CD8-positive, alpha-beta memory T cell (primary cell): ENCODE data around the gene FDPS. TPM values are rescaled to one million over a fixed set of nuclear protein-coding genes. Genes with fewer than 3 reads are reported as not detected.

Source experiments
- CTCF ChIA-PET: fragments of 350-600 bp; sonication (Branson Sonifier 250); formaldehyde crosslinking; loops from one replicate; lab custom pipeline; 2021; ENCODE audit warnings: antibody characterized with exemption; lab: Charles Lee
- POLR2A ChIA-PET: fragments of 350-600 bp; sonication (Branson Sonifier 250); formaldehyde crosslinking; loops from one replicate; lab custom pipeline; 2021; ENCODE audit warnings: antibody characterized with exemption; lab: Charles Lee
- DNase-seq, 5 donors: peaks; one replicate each; pipeline versions ENCODE4 v3.0.0 to v3.0.0-alpha.2; 2020 to 2022; ENCODE audit warnings: mixed read lengths in 1 of 5
- H3K27ac ChIP-seq: one replicate; pipeline ENCODE4 v1.7.0; 2013; ENCODE audit warnings: low read depth, mild to moderate bottlenecking, low read length, moderate library complexity
- H3K27me3 ChIP-seq: 2 replicates; pipeline ENCODE4 v1.7.0; 2013; ENCODE audit warnings: low read length, mild to moderate bottlenecking; ENCODE audit not compliant: insufficient read depth, poor library complexity, severe bottlenecking
- H3K36me3 ChIP-seq: 2 replicates; pipeline ENCODE4 v1.7.0; 2013; ENCODE audit warnings: mild to moderate bottlenecking, low read length, moderate library complexity; ENCODE audit not compliant: insufficient read depth
- H3K4me1 ChIP-seq: 2 replicates; pipeline ENCODE4 v1.7.0; 2013; ENCODE audit warnings: mild to moderate bottlenecking, low read length, moderate library complexity; ENCODE audit not compliant: insufficient read depth
- H3K4me3 ChIP-seq: 2 replicates; pipeline ENCODE4 v1.7.0; 2013; ENCODE audit warnings: mild to moderate bottlenecking, low read length
- H3K9me3 ChIP-seq: 2 replicates; pipeline ENCODE4 v1.7.0; 2013; ENCODE audit warnings: mild to moderate bottlenecking, low read length
- H3K27ac Mint-ChIP-seq, 8 donors: one replicate each; pipeline ENCODE4 v1.8.0; 2020 to 2021; ENCODE audit warnings: mixed read lengths in 8 of 8, mild to moderate bottlenecking in 6 of 8, inconsistent platforms in 3 of 8, moderate library complexity in 3 of 8
- H3K27me3 Mint-ChIP-seq, 2 donors: one replicate each; pipeline ENCODE4 v1.8.0; 2020 to 2021; ENCODE audit warnings: mixed read lengths in 2 of 2, mild to moderate bottlenecking in 1 of 2, moderate library complexity in 1 of 2
- H3K36me3 Mint-ChIP-seq, 3 donors: one replicate each; pipeline ENCODE4 v1.8.0; 2020 to 2021; ENCODE audit warnings: mixed read lengths in 3 of 3, inconsistent platforms in 1 of 3, mild to moderate bottlenecking in 1 of 3
- H3K4me1 Mint-ChIP-seq, 3 donors: one replicate each; pipeline ENCODE4 v1.8.0; 2020 to 2021; ENCODE audit warnings: mixed read lengths in 3 of 3, inconsistent platforms in 1 of 3, mild to moderate bottlenecking in 1 of 3
- H3K4me3 Mint-ChIP-seq, 7 donors: one replicate each; pipeline ENCODE4 v1.8.0; 2020 to 2021; ENCODE audit warnings: mixed read lengths in 7 of 7, mild to moderate bottlenecking in 6 of 7, moderate library complexity in 4 of 7, inconsistent platforms in 2 of 7
- H3K9me3 Mint-ChIP-seq, 5 donors: one replicate each; pipeline ENCODE4 v1.8.0; 2020 to 2022; ENCODE audit warnings: mixed read lengths in 5 of 5, mild to moderate bottlenecking in 3 of 5, moderate library complexity in 2 of 5, inconsistent platforms in 1 of 5
- polyA plus RNA-seq: library from polyadenylated mRNA; unstranded; fragments of 300-500 nt; fragmentation: Illumina TruSeq; gene quantifications from one replicate; pipeline ENCODE4 v1.2.3, GENCODE V29; 2021
- total RNA-seq, 2 experiments: library from RNA; stranded (reverse); gene quantifications; one replicate each; pipeline ENCODE4 v1.2.3, GENCODE V29; 2021

FDPS gene
- total and polyA plus RNA-seq, 3 experiments from 2014 or later, result 126 to 199 (median 194) TPM

DNA sequence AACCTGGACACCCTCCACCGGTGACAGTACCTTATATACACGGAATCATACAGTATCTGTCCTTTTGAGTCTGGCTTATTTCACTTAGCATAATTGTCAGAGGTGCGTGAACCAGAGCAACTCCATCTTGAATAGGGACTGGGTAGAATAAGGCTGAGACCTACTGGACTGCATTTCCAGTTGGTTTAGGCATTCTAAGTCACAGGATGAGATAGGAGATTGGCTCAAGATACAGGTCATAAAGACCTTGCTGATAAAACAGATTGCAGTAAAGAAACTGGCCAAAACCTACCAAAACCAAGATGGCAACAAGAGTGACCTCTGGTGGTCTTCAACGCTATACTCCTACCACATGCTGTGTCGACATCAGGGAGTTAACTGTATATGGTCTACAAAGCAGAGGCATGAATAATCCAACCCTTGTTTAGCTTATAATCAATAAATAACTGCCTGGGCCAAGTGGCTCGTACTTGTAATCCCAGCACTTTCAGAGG lies 1.4 kb upstream of the FDPS start:
- no peaks in the 10 kb centered on the region for H3K36me3 ChIP-seq
- DNase-seq, result no peak
- ChIA-PET POLR2A (interaction anchor here (1.5 to 1.9 kb wide), 2 partner anchors 14 to 34 kb away, joined by 3 to 11 read pairs; partner anchors contain the start of genes CLK2 and RUSC1), CTCF (interaction anchor here (0.9 to 2.5 kb wide), 5 partner anchors 7 to 277 kb away, joined by 3 to 23 read pairs (median 4); no protein-coding TSS in a partner anchor)
- Mint-ChIP-seq H3K27me3 (peaks cover 2 to 5% of the 10 kb centered on the region in 2 donors), H3K4me3 (peak overlapping the region; percentile 5 to 59 (median 15)), H3K36me3 (peaks cover 0 to 26% (median 1%) of the 10 kb centered on the region in 3 donors), H3K9me3 (peaks cover 0 to 1% (median 0%) of the 10 kb centered on the region in 5 donors), H3K27ac (peak overlapping the region in 7 of 8 donors; percentile 54 to 99 (median 85)), H3K4me1 (peaks cover 20 to 34% (median 31%) of the 10 kb centered on the region in 3 donors)
- H3K4me3 ChIP-seq, result peak overlapping the region; percentile 94
- peak overlapping the region; percentile 93 for H3K27ac ChIP-seq
- peaks cover 24% of the 10 kb centered on the region for H3K4me1 ChIP-seq
- no peaks in the 10 kb centered on the region for H3K27me3 ChIP-seq
- H3K9me3 ChIP-seq, result no peaks in the 10 kb centered on the region

DNA sequence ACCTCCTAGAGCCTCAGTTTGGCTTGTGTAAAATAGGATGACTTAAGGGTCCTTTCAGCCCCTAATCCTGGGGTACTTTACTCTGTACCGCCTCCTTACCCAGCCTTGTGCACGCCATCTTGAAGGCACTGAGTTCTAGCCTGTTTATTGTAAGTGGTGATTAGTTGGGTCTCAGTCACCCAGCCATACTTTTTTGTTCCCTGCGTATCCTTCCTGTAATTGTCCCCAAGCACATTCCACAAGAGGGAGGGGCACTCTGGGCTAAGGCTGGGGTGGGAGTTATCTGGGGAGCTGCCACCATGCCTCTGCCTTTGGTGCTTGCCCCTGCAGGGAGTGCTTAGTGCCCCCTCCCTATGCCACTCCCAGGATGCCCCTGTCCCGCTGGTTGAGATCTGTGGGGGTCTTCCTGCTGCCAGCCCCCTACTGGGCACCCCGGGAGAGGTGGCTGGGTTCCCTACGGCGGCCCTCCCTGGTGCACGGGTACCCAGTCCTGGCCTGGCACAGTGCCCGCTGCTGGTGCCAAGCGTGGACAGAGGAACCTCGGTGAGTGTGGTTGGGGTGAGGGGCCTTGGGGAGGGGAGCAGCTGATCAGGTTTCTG lies 856 bp downstream of the FDPS start:
- Histone ChIP-seq H3K4me1 (peaks cover 24% of the 10 kb centered on the region), H3K27me3 (no peaks in the 10 kb centered on the region), H3K9me3 (no peaks in the 10 kb centered on the region), H3K4me3 (peak overlapping the region; percentile 94), H3K36me3 (no peaks in the 10 kb centered on the region), H3K27ac (peak overlapping the region; percentile 93)
- Mint-ChIP-seq H3K27me3 (no peaks in the 10 kb centered on the region), H3K36me3 (peaks cover 0 to 41% (median 4%) of the 10 kb centered on the region in 3 donors), H3K27ac (peak overlapping the region; percentile 67 to 99 (median 98)), H3K4me1 (peaks cover 20 to 34% (median 31%) of the 10 kb centered on the region in 3 donors), H3K4me3 (peak overlapping the region; percentile 88 to 98 (median 97)), H3K9me3 (peaks cover 0 to 1% (median 0%) of the 10 kb centered on the region in 5 donors)
- ChIA-PET CTCF (interaction anchor here (4.8 kb wide), 1 partner anchor 14 kb away, joined by 25 read pairs; no protein-coding TSS in a partner anchor), POLR2A (no interaction called here)
- no peak for DNase-seq

DNA sequence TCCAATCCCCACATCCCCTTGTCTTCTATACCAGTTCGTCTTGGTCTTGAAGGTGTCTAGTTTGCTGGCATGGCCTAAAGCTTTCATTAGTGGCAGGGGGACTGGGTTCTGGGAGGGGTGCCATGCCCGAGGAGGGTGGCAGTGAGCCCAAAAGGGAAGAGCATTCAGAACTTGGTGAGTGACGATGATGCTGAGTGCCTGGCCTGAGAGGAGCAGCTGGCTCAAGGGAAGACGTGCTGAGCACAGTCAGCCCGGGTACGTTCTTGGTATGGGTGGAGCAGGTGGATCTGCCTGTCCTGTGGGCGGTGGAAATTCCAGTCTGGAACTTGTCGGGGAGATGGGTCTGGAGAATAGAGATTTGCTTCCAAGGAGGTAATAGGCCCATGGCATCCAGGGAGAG lies 4.6 kb downstream of the FDPS start:
- no peak overlapping the region for H3K27ac Mint-ChIP-seq
- ChIA-PET POLR2A (no interaction called here), CTCF (interaction anchor here (1.0 to 4.8 kb wide), 3 partner anchors 10 to 63 kb away, joined by 3 to 25 read pairs (median 3); no protein-coding TSS in a partner anchor)
- Histone ChIP-seq H3K27me3 (no peaks in the 10 kb centered on the region), H3K36me3 (no peaks in the 10 kb centered on the region), H3K9me3 (no peaks in the 10 kb centered on the region), H3K4me1 (peaks cover 15% of the 10 kb centered on the region), H3K27ac (no peak overlapping the region), H3K4me3 (no peak overlapping the region)
- H3K36me3 Mint-ChIP-seq, result peaks cover 0 to 55% (median 4%) of the 10 kb centered on the region in 3 donors
- no peaks in the 10 kb centered on the region for H3K27me3 Mint-ChIP-seq
- H3K9me3 Mint-ChIP-seq, result no peaks in the 10 kb centered on the region
- peak overlapping the region in 1 of 7 donors; percentile 18 for H3K4me3 Mint-ChIP-seq
- DNase-seq, result peak in 1 of 5 donors; percentile 30
- peaks cover 18 to 28% (median 28%) of the 10 kb centered on the region in 3 donors for H3K4me1 Mint-ChIP-seq

DNA sequence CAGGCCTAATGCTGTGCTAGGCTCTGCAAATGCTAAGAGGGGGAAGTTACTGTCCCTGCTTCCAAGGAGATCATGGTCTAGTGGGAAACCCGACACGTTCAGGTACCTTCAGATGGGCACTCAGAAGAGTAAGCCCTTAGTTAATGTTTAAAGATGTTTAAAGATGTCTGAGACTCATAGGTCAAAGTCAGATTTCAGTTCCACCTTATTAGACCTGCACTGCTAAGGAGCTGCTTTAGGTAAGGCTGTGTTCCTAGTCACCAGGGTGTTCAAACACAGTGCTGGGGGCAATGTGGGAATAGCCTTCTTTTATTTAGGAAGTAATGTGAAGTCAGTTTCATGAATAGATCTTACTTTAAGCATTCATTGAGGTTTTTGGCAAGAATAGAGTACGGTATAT lies 8.3 kb downstream of the FDPS start:
- no peaks in the 10 kb centered on the region for H3K9me3 Mint-ChIP-seq
- H3K36me3 Mint-ChIP-seq, result peaks cover 3 to 45% (median 4%) of the 10 kb centered on the region in 3 donors
- Histone ChIP-seq H3K36me3 (no peaks in the 10 kb centered on the region), H3K9me3 (no peaks in the 10 kb centered on the region), H3K27ac (no peak overlapping the region), H3K4me3 (no peak overlapping the region), H3K4me1 (no peaks in the 10 kb centered on the region), H3K27me3 (no peaks in the 10 kb centered on the region)
- POLR2A ChIA-PET, result no interaction called here
- peak overlapping the region in 1 of 7 donors; percentile 20 for H3K4me3 Mint-ChIP-seq
- no peak for DNase-seq
- H3K27ac Mint-ChIP-seq, result peak overlapping the region in 2 of 8 donors; percentile 18 to 33
- no peaks in the 10 kb centered on the region for H3K27me3 Mint-ChIP-seq
- CTCF ChIA-PET, result interaction anchor here (1.4 kb wide), 1 partner anchor 66 kb away, joined by 4 read pairs; no protein-coding TSS in a partner anchor
- peaks cover 8 to 20% (median 14%) of the 10 kb centered on the region in 3 donors for H3K4me1 Mint-ChIP-seq

DNA sequence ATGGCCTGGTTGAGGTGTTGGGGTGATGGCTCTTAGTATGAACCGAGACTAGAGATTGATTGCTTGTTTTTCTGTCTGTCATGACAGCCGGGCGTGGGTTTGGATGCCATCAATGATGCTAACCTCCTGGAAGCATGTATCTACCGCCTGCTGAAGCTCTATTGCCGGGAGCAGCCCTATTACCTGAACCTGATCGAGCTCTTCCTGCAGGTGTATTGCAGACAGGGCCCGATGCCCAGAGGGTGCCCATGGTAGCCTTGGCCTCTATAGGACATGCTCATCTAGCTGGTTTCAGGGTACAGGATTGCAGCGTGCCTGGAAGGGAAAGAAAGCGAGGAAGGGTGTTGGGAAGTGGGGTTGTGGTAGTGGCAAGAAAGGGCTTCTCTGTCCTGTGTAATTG lies 9.4 kb downstream of the FDPS start:
- no peaks in the 10 kb centered on the region for H3K27me3 Mint-ChIP-seq
- no peaks in the 10 kb centered on the region for H3K9me3 Mint-ChIP-seq
- Histone ChIP-seq H3K4me1 (peaks cover 6% of the 10 kb centered on the region), H3K27me3 (no peaks in the 10 kb centered on the region), H3K27ac (no peak overlapping the region), H3K36me3 (no peaks in the 10 kb centered on the region), H3K9me3 (no peaks in the 10 kb centered on the region), H3K4me3 (no peak overlapping the region)
- H3K4me3 Mint-ChIP-seq, result peak overlapping the region in 1 of 7 donors; percentile 10
- DNase-seq, result no peak
- peaks cover 12 to 26% (median 20%) of the 10 kb centered on the region in 3 donors for H3K4me1 Mint-ChIP-seq
- ChIA-PET POLR2A (no interaction called here), CTCF (no interaction called here)
- H3K27ac Mint-ChIP-seq, result peak overlapping the region in 1 of 8 donors; percentile 30
- peaks cover 3 to 34% (median 4%) of the 10 kb centered on the region in 3 donors for H3K36me3 Mint-ChIP-seq

DNA sequence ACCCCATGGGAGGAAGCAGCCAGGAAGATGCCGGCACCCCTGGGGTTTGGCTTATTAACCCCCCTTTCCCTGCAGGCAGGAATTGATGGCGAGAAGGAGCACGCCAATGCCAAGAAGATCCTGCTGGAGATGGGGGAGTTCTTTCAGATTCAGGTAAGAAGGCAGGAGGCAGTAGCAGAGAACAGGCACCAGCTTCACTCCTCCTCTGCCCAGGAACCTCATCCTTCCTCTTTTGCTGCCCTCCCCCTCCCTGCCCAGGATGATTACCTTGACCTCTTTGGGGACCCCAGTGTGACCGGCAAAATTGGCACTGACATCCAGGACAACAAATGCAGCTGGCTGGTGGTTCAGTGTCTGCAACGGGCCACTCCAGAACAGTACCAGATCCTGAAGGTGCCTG lies 10.9 kb downstream of the FDPS start:
- Histone ChIP-seq H3K9me3 (no peaks in the 10 kb centered on the region), H3K36me3 (no peaks in the 10 kb centered on the region), H3K4me1 (peaks cover 6% of the 10 kb centered on the region), H3K27ac (no peak overlapping the region), H3K4me3 (no peak overlapping the region), H3K27me3 (no peaks in the 10 kb centered on the region)
- POLR2A ChIA-PET, result interaction anchor here (3.3 kb wide), 1 partner anchor 12 kb away, joined by 11 read pairs; the partner anchor contains the start of gene FDPS
- peak overlapping the region in 2 of 7 donors; percentile 30 to 78 for H3K4me3 Mint-ChIP-seq
- CTCF ChIA-PET, result interaction anchor here (6.0 kb wide), 1 partner anchor 69 kb away, joined by 116 read pairs; no protein-coding TSS in a partner anchor
- H3K36me3 Mint-ChIP-seq, result peaks cover 0 to 28% (median 3%) of the 10 kb centered on the region in 3 donors
- peaks cover 12 to 26% (median 20%) of the 10 kb centered on the region in 3 donors for H3K4me1 Mint-ChIP-seq
- DNase-seq, result no peak
- no peaks in the 10 kb centered on the region for H3K9me3 Mint-ChIP-seq
- peak overlapping the region in 2 of 8 donors; percentile 28 to 47 for H3K27ac Mint-ChIP-seq
- no peaks in the 10 kb centered on the region for H3K27me3 Mint-ChIP-seq

DNA sequence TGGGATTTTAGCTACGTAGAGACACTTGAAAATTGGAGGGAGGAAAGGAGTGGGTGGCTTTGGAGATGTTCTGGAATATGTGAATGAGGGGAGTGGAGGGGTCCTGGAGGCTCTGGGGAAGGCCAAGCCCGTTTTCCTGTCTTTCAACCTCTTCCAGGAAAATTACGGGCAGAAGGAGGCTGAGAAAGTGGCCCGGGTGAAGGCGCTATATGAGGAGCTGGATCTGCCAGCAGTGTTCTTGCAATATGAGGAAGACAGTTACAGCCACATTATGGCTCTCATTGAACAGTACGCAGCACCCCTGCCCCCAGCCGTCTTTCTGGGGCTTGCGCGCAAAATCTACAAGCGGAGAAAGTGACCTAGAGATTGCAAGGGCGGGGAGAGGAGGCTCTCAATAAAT lies 11.6 kb downstream of the FDPS start:
- Mint-ChIP-seq H3K27ac (peak overlapping the region in 5 of 8 donors; percentile 0 to 70 (median 19)), H3K36me3 (peaks cover 0 to 24% (median 3%) of the 10 kb centered on the region in 3 donors), H3K9me3 (no peaks in the 10 kb centered on the region), H3K4me3 (peak overlapping the region; percentile 30 to 78 (median 70)), H3K27me3 (no peaks in the 10 kb centered on the region), H3K4me1 (peaks cover 12 to 31% (median 20%) of the 10 kb centered on the region in 3 donors)
- Histone ChIP-seq H3K27ac (no peak overlapping the region), H3K27me3 (no peaks in the 10 kb centered on the region), H3K9me3 (no peaks in the 10 kb centered on the region), H3K4me3 (peak overlapping the region; percentile 25), H3K36me3 (no peaks in the 10 kb centered on the region), H3K4me1 (peaks cover 9% of the 10 kb centered on the region)
- DNase-seq, result no peak
- ChIA-PET CTCF (interaction anchor here (6.0 kb wide), 1 partner anchor 70 kb away, joined by 116 read pairs; no protein-coding TSS in a partner anchor), POLR2A (interaction anchor here (3.3 kb wide), 1 partner anchor 12 kb away, joined by 11 read pairs; the partner anchor contains the start of gene FDPS)
